H9 (cell line): ENCODE results near the gene GFI1. TPM values are rescaled to one million over a fixed set of nuclear protein-coding genes. Genes with fewer than 3 reads are reported as not detected.

Experiments
- DNase-seq: peaks from one replicate; pipeline ENCODE4 v3.0.0-alpha.2; 2017
- H2AFZ ChIP-seq: one replicate; pipeline ENCODE4 v1.6.1; 2013; ENCODE audit warnings: mild to moderate bottlenecking, low read length, control low read depth, moderate library complexity
- H2AK5ac ChIP-seq: 2 replicates; pipeline ENCODE4 v1.6.1; 2013; ENCODE audit warnings: low read length, control low read depth, mixed read lengths; ENCODE audit not compliant: insufficient read length
- H2BK120ac ChIP-seq: one replicate; pipeline ENCODE4 v1.6.1; 2013; ENCODE audit warnings: low read depth, mild to moderate bottlenecking, low read length, control low read depth, inconsistent platforms; ENCODE audit not compliant: poor library complexity, severe bottlenecking
- H2BK12ac ChIP-seq: 2 replicates; pipeline ENCODE4 v1.6.1; 2013; ENCODE audit warnings: low read length, control low read depth, mixed read lengths, low read depth; ENCODE audit not compliant: insufficient read length
- H2BK15ac ChIP-seq: 2 replicates; pipeline ENCODE4 v1.6.1; 2013; ENCODE audit warnings: low read depth, low read length, control low read depth
- H2BK20ac ChIP-seq: one replicate; pipeline ENCODE4 v1.6.1; 2013; ENCODE audit warnings: low read depth, mild to moderate bottlenecking, low read length, control low read depth, inconsistent platforms; ENCODE audit not compliant: poor library complexity, severe bottlenecking
- H2BK5ac ChIP-seq: 2 replicates; pipeline ENCODE4 v1.6.1; 2013; ENCODE audit warnings: low read length, control low read depth, mixed read lengths; ENCODE audit not compliant: insufficient read length
- H3K14ac ChIP-seq: 2 replicates; pipeline ENCODE4 v1.6.1; 2013; ENCODE audit warnings: low read length, control low read depth; ENCODE audit not compliant: insufficient read depth
- H3K18ac ChIP-seq: 2 replicates; pipeline ENCODE4 v1.6.1; 2013; ENCODE audit warnings: low read depth, mild to moderate bottlenecking, mixed read lengths, low read length, control low read depth; ENCODE audit not compliant: insufficient read length
- H3K23ac ChIP-seq: 2 replicates; pipeline ENCODE4 v1.6.1; 2013; ENCODE audit warnings: low read length, control low read depth, mixed read lengths, low read depth; ENCODE audit not compliant: insufficient read length
- H3K23me2 ChIP-seq: 2 replicates; pipeline ENCODE4 v1.6.1; 2013; ENCODE audit warnings: low read depth, mild to moderate bottlenecking, mixed read lengths, low read length, control low read depth; ENCODE audit not compliant: insufficient read length, poor library complexity, severe bottlenecking
- H3K27ac ChIP-seq: 2 replicates; pipeline ENCODE4 v1.5.1; 2013; ENCODE audit warnings: low read length, control low read depth, mixed read lengths, low read depth; ENCODE audit not compliant: insufficient read length
- H3K27me3 ChIP-seq: 2 replicates; pipeline ENCODE4 v1.6.1; 2013; ENCODE audit warnings: low read length, control low read depth, inconsistent platforms; ENCODE audit not compliant: insufficient read depth
- H3K4ac ChIP-seq: 2 replicates; pipeline ENCODE4 v1.6.1; 2013; ENCODE audit warnings: low read depth, mild to moderate bottlenecking, control low read depth, inconsistent platforms, low read length, moderate library complexity
- H3K4me1 ChIP-seq: 2 replicates; pipeline ENCODE4 v1.6.1; 2013; ENCODE audit warnings: low read length, control low read depth, inconsistent platforms; ENCODE audit not compliant: insufficient read depth
- H3K4me2 ChIP-seq: 2 replicates; pipeline ENCODE4 v1.6.1; 2013; ENCODE audit warnings: low read length, control low read depth, mixed read lengths; ENCODE audit not compliant: insufficient read length, insufficient read depth
- H3K56ac ChIP-seq: 2 replicates; pipeline ENCODE4 v1.6.1; 2013; ENCODE audit warnings: low read depth, mild to moderate bottlenecking, mixed read lengths, low read length, control low read depth; ENCODE audit not compliant: insufficient read length
- H3K79me1 ChIP-seq: 2 replicates; pipeline ENCODE4 v1.6.1; 2013; ENCODE audit warnings: low read depth, mild to moderate bottlenecking, moderate library complexity, low read length, control low read depth, inconsistent platforms; ENCODE audit not compliant: insufficient read depth, poor library complexity, severe bottlenecking
- H3K79me2 ChIP-seq: 2 replicates; pipeline ENCODE4 v1.6.1; 2013; ENCODE audit warnings: low read length, control low read depth, inconsistent platforms; ENCODE audit not compliant: insufficient read depth
- H3K9ac ChIP-seq: 2 replicates; pipeline ENCODE4 v1.6.1; 2013; ENCODE audit warnings: low read length, control low read depth, mixed read lengths; ENCODE audit not compliant: insufficient read length; ENCODE audit errors: extremely low read depth
- H3K9me3 ChIP-seq: one replicate; pipeline ENCODE4 v1.6.1; 2013; ENCODE audit warnings: low read depth, low read length, inconsistent platforms; ENCODE audit not compliant: control insufficient read depth
- H3T11ph ChIP-seq: one replicate; pipeline ENCODE4 v1.6.1; 2013; ENCODE audit warnings: mild to moderate bottlenecking, low read length, control low read depth, inconsistent platforms
- H4K20me1 ChIP-seq: one replicate; pipeline ENCODE4 v1.6.1; 2013; ENCODE audit not compliant: control insufficient read depth, insufficient read length, insufficient read depth
- H4K5ac ChIP-seq: 2 replicates; pipeline ENCODE4 v1.6.1; 2013; ENCODE audit warnings: low read depth, mild to moderate bottlenecking, mixed read lengths, low read length, control low read depth; ENCODE audit not compliant: insufficient read length
- H4K8ac ChIP-seq: replicated peaks from 2 replicates; pipeline ENCODE4 v1.6.1; 2013; ENCODE audit warnings: low read length, control low read depth, mixed read lengths, low read depth; ENCODE audit not compliant: insufficient read length
- H4K91ac ChIP-seq: 2 replicates; pipeline ENCODE4 v1.6.1; 2013; ENCODE audit warnings: low read depth, mild to moderate bottlenecking, moderate library complexity, mixed read lengths, low read length, control low read depth; ENCODE audit not compliant: insufficient read length
- H3K27ac Mint-ChIP-seq, 3 experiments: 2 replicates in 2 of 3; 3 replicates in 1 of 3; pipeline ENCODE4 v1.8.0; 2020 to 2021; ENCODE audit warnings: mixed read lengths in 3 of 3, mild to moderate bottlenecking in 1 of 3, moderate library complexity in 1 of 3
- H3K27me3 Mint-ChIP-seq: 2 replicates; pipeline ENCODE4 v1.8.0; 2021; ENCODE audit warnings: low read depth, mild to moderate bottlenecking, moderate library complexity, mixed read lengths
- H3K36me3 Mint-ChIP-seq, 3 experiments: 2 replicates in 2 of 3; 3 replicates in 1 of 3; pipeline ENCODE4 v1.8.0; 2020 to 2021; ENCODE audit warnings: low read depth in 3 of 3, mixed read lengths in 3 of 3; ENCODE audit not compliant: insufficient read depth in 1 of 3
- H3K4me1 Mint-ChIP-seq, 2 experiments: 2 replicates each; pipeline ENCODE4 v1.8.0; 2020; ENCODE audit warnings: mixed read lengths in 2 of 2
- H3K4me3 Mint-ChIP-seq, 2 experiments: 2 replicates in 1 of 2; 3 replicates in 1 of 2; pipeline ENCODE4 v1.8.0; 2020 to 2021; ENCODE audit warnings: mild to moderate bottlenecking in 2 of 2, mixed read lengths in 2 of 2, moderate library complexity in 1 of 2
- H3K9me3 Mint-ChIP-seq, 2 experiments: 2 replicates in 1 of 2; 3 replicates in 1 of 2; pipeline ENCODE4 v1.8.0; 2020; ENCODE audit warnings: mild to moderate bottlenecking in 2 of 2, mixed read lengths in 2 of 2, moderate library complexity in 1 of 2
- WGBS: extraction: QIAGEN DNeasy Blood & Tissue Kit; methylation state at CpG from one replicate; pipeline ENCODE4 v1.1.7; 2013; ENCODE audit warnings: missing lambda C conversion rate, low lambda C conversion rate, mixed read lengths; ENCODE audit not compliant: insufficient read length; ENCODE audit errors: extremely low coverage; 5-methylcytosine and 5-hydroxymethylcytosine counted together
- total RNA-seq: library from RNA; stranded (reverse); gene quantifications from 2 replicates; pipeline ENCODE4 v1.2.1, GENCODE V29; 2021
- TF ChIP-seq, protein P1 (sequence below): fragments of 200-600 bp; sonication (generic); conservative IDR thresholded peaks from 3 replicates; pipeline ENCODE4 v1.8.0; 2021; ENCODE audit warnings: antibody characterized with exemption, mild to moderate bottlenecking

The GFI1 gene
- total RNA-seq, 1 experiment from 2014 or later, result 0.11 TPM

- Histone ChIP-seq H3K14ac (no peak overlapping the region; the same call in 1 of the 2 replicates), H3K9me3 (no peaks in the 10 kb centered on the region), H2BK5ac (no peak overlapping the region), H2BK12ac (no peak overlapping the region), H3K79me2 (no peaks in the 10 kb centered on the region), H2AK5ac (no peak overlapping the region), H3K56ac (no peak overlapping the region), H3K18ac (no peak overlapping the region), H3K9ac (no peak overlapping the region), H2BK20ac (no peak overlapping the region), H3T11ph (no peak overlapping the region), H2BK15ac (no peak overlapping the region), H3K23ac (no peak overlapping the region), H4K91ac (no peak overlapping the region), H3K4me1 (no peaks in the 10 kb centered on the region), H3K27me3 (peaks cover 93% of the 10 kb centered on the region), H2BK120ac (no peak overlapping the region), H2AFZ (no peak overlapping the region), H3K4me2 (peak overlapping the region; percentile 74), H3K23me2 (peaks cover 43% of the 10 kb centered on the region), H3K79me1 (no peaks in the 10 kb centered on the region), H4K20me1 (no peaks in the 10 kb centered on the region), H4K8ac (no peak overlapping the region), H3K4ac (no peak overlapping the region), H4K5ac (no peak overlapping the region), H3K27ac (no peak overlapping the region)
- Mint-ChIP-seq H3K27me3 (peaks cover 98% of the 10 kb centered on the region), H3K9me3 (peaks cover 5 to 14% of the 10 kb centered on the region in 2 experiments), H3K27ac (no peak overlapping the region), H3K36me3 (peaks cover 0 to 4% (median 0%) of the 10 kb centered on the region in 3 experiments; a peak in 2 of 7 replicates), H3K4me3 (peak overlapping the region; percentile 46 to 83), H3K4me1 (peaks cover 34 to 46% of the 10 kb centered on the region in 2 experiments)
- peak; percentile 56 for DNase-seq
- TF ChIP-seq, protein P1, sequence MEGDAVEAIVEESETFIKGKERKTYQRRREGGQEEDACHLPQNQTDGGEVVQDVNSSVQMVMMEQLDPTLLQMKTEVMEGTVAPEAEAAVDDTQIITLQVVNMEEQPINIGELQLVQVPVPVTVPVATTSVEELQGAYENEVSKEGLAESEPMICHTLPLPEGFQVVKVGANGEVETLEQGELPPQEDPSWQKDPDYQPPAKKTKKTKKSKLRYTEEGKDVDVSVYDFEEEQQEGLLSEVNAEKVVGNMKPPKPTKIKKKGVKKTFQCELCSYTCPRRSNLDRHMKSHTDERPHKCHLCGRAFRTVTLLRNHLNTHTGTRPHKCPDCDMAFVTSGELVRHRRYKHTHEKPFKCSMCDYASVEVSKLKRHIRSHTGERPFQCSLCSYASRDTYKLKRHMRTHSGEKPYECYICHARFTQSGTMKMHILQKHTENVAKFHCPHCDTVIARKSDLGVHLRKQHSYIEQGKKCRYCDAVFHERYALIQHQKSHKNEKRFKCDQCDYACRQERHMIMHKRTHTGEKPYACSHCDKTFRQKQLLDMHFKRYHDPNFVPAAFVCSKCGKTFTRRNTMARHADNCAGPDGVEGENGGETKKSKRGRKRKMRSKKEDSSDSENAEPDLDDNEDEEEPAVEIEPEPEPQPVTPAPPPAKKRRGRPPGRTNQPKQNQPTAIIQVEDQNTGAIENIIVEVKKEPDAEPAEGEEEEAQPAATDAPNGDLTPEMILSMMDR, result no peak
- no CpG with 5 or more reads among the region's 62 CpGs for WGBS
Measured at GRCh38 chr1:92482665-92483609, 3.8 kb downstream of the GFI1 start.
